Gastroesophageal sphincter (tissue), 4 donors: Measurements from ENCODE around the gene POT1. TPM values are rescaled to one million over a fixed set of nuclear protein-coding genes. Genes with fewer than 3 reads are reported as not detected.

Source experiments
- ATAC-seq: fragments of 150-250 bp; one replicate; pipeline ENCODE4 v1.9.1; 2016; ENCODE audit warnings: mild to moderate bottlenecking, moderate library complexity
- H3K27ac ChIP-seq, 4 donors: fragments of 200-600 bp; sonication (generic) in 3 of 4; 1 replicate in 3 of 4; 2 replicates in 1 of 4; pipeline ENCODE4 v1.5.1; 2016 to 2019
- H3K27me3 ChIP-seq: fragments of 200-600 bp; sonication (generic); one replicate; pipeline ENCODE4 v1.5.1; 2019
- H3K36me3 ChIP-seq, 2 donors: fragments of 200-600 bp; sonication (generic); one replicate each; pipeline ENCODE4 v1.5.1; 2019; ENCODE audit warnings: control low read depth in 1 of 2
- H3K4me1 ChIP-seq, 3 donors: fragments of 200-600 bp; sonication (generic); 1 replicate in 2 of 3; 2 replicates in 1 of 3; pipeline ENCODE4 v1.5.1; 2016 to 2019; ENCODE audit warnings: control low read depth in 2 of 3
- H3K4me3 ChIP-seq, 2 donors: fragments of 200-600 bp; sonication (generic); one replicate each; pipeline ENCODE4 v1.5.1; 2019; ENCODE audit warnings: mild to moderate bottlenecking in 1 of 2, moderate library complexity in 1 of 2
- H3K9me3 ChIP-seq, 3 donors: fragments of 200-600 bp; sonication (generic); one replicate each; pipeline ENCODE4 v1.5.1; 2017 to 2019; ENCODE audit warnings: control low read depth in 2 of 3
- CTCF ChIP-seq, 4 experiments: fragments of 200-600 bp in 2 of 4; fragments of 450-650 bp in 2 of 4; sonication (generic) in 1 of 4; IDR thresholded peaks; one replicate each; pipeline ENCODE4 v1.5.1; 2017 to 2019; ENCODE audit warnings: antibody characterized with exemption in 4 of 4, mild to moderate bottlenecking in 2 of 4, moderate library complexity in 2 of 4
- EP300 ChIP-seq: sonication (generic); formaldehyde crosslinking; IDR thresholded peaks from one replicate; pipeline ENCODE4 v1.6.1; 2017; ENCODE audit warnings: antibody characterized with exemption, mild to moderate bottlenecking
- POLR2A ChIP-seq, 2 donors: fragments of 450-650 bp; IDR thresholded peaks; one replicate each; pipeline ENCODE4 v1.6.1; 2017; ENCODE audit warnings: antibody characterized with exemption in 2 of 2, mild to moderate bottlenecking in 2 of 2, moderate library complexity in 1 of 2
- POLR2AphosphoS5 ChIP-seq: sonication (generic); formaldehyde crosslinking; IDR thresholded peaks from one replicate; pipeline ENCODE4 v1.6.1; 2017; ENCODE audit warnings: antibody characterized with exemption
- WGBS, 2 donors: methylation state at CpG; one replicate each; pipeline ENCODE4 v1.1.5; 2018; ENCODE audit warnings: low coverage in 1 of 2; 5-methylcytosine and 5-hydroxymethylcytosine counted together
- total RNA-seq, 4 donors: library from RNA; depleted of rRNA; stranded (reverse); fragments of >200 nt; gene quantifications; one replicate each; pipeline ENCODE4 v1.1.0, GENCODE V29; 2016

The POT1 gene
- total RNA-seq, 4 donors from 2014 or later = 17.9 to 32.7 (median 25.6) TPM

DNA sequence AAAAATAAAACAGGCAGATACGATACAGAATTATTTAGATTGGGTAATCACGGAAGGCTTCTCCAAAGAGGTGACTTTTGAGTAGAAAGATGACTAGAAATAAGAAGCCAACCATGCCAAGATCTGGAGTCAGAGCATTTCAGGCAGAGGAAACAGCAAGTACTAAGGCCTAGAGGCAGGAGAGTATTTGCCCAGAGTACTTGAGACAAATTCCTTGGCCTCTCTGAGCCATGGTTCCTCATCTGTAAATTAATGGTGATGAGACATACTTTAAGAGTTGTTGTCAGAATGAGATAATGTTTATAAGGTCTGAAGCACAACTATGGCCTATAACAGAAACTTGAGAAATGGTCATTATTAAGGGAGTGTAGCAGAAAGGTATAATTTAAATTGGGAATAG lies 148.2 kb downstream of the POT1 start:
- Histone ChIP-seq H3K4me1 (no peaks in the 10 kb centered on the region), H3K27ac (no peak overlapping the region), H3K36me3 (no peaks in the 10 kb centered on the region), H3K27me3 (no peaks in the 10 kb centered on the region), H3K9me3 (no peaks in the 10 kb centered on the region), H3K4me3 (no peak overlapping the region)
- TF ChIP-seq CTCF (IDR thresholded peaks at IDR 0.05) (no peak), EP300 (no peak), POLR2AphosphoS5 (no peak), POLR2A (IDR thresholded peaks at IDR 0.05) (no peak)
- WGBS, 2 donors = 95 to 100% methylated on average over 1 to 2 of the region's 2 CpGs
- ATAC-seq = no peak

DNA sequence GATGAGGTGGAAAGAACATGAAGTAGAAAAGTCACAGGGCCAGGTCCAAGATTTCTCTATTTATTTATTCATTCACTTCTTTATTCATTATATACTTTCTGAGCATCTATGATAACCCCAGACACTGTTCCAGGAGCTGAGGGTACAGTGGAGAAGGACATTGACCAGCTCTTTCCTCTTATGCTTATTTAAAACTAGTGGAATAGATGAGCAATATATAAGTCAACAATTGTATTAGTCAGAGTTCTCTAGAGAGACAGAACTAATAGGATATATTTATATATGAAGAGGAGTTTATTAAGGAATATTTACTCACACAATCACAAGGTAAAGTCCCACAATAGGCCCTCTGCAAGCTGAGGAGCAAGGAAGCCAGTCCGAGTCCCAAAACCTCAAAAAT lies 149.0 kb downstream of the POT1 start:
- H3K27me3 ChIP-seq = no peaks in the 10 kb centered on the region
- no peaks in the 10 kb centered on the region for H3K36me3 ChIP-seq
- no peak for ATAC-seq
- H3K9me3 ChIP-seq = no peaks in the 10 kb centered on the region
- TF ChIP-seq POLR2A (IDR thresholded peaks at IDR 0.05) (no peak), EP300 (no peak), CTCF (IDR thresholded peaks at IDR 0.05) (no peak), POLR2AphosphoS5 (no peak)
- 100% methylated on average over 1 of the region's 1 CpG; no CpG with 5 or more reads in 1 of the 2 donors for WGBS, 2 donors
- H3K4me1 ChIP-seq = no peaks in the 10 kb centered on the region
- no peak overlapping the region for H3K4me3 ChIP-seq
- no peak overlapping the region for H3K27ac ChIP-seq

DNA sequence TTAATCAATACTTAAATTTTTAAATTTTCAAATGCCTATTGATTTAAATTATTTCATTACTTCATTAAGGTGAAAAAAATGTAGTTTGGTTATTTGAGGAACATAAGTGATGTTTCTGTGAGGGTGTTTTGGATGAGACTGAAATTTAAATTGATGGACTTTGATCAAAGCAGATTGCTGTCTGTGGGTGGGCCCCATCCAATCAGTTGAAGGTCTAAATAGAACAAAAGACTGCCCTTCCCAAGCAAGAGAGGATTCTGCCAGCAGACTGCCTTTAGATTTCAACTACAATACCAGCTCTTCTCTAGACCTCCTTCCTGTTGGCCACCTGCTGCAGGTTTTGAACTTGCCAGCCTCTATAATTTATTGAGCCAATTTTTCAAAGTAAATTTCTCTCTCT lies 149.6 kb downstream of the POT1 start:
- ATAC-seq = no peak
- TF ChIP-seq POLR2AphosphoS5 (no peak), EP300 (no peak), CTCF (IDR thresholded peaks at IDR 0.05) (no peak), POLR2A (IDR thresholded peaks at IDR 0.05) (no peak)
- H3K4me3 ChIP-seq = no peak overlapping the region

GRCh38 chr7:124779620-124780019 lies 150.0 kb downstream of the POT1 start:
- no peak for ATAC-seq
- H3K4me3 ChIP-seq = no peak overlapping the region
- no peaks in the 10 kb centered on the region for H3K36me3 ChIP-seq
- no peak overlapping the region for H3K27ac ChIP-seq
- no peak for TF ChIP-seq CTCF (IDR thresholded peaks at IDR 0.05)
- TF ChIP-seq POLR2AphosphoS5 = no peak
- TF ChIP-seq EP300 = no peak
- TF ChIP-seq POLR2A (IDR thresholded peaks at IDR 0.05) = no peak
- no peaks in the 10 kb centered on the region for H3K9me3 ChIP-seq
- H3K27me3 ChIP-seq = no peaks in the 10 kb centered on the region
- H3K4me1 ChIP-seq = no peaks in the 10 kb centered on the region

More for the DNA sequence above, 149.6 kb downstream of the POT1 start:
- Histone ChIP-seq H3K9me3 (no peaks in the 10 kb centered on the region), H3K4me1 (no peaks in the 10 kb centered on the region), H3K36me3 (no peaks in the 10 kb centered on the region), H3K27me3 (no peaks in the 10 kb centered on the region), H3K27ac (no peak overlapping the region)

DNA sequence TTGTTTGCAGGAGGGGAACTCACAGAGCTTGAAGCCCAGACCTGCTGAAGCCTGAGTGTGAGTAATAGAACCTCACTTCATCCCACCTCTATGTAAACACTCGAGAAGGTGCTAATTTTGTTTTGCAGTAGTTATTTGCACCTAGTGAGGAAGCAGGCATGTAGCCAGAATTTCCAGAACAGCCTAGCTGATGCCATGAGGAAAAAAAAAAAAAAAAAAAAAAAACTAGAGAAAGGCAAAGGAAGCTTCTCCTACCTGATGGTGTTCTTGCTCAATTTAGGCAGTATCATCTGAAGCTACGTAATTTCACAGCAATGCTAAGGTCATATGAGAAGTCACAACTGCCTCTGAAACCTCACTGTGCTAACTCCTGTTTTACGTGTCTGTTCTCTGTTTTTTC lies 150.4 kb downstream of the POT1 start:
- no peaks in the 10 kb centered on the region for H3K36me3 ChIP-seq

More for the DNA sequence above, 150.4 kb downstream of the POT1 start:
- no peak for ATAC-seq
- WGBS, 2 donors = 59 to 62% methylated on average over 3 of the region's 3 CpGs
- Histone ChIP-seq H3K4me3 (no peak overlapping the region), H3K9me3 (no peaks in the 10 kb centered on the region), H3K27me3 (no peaks in the 10 kb centered on the region), H3K27ac (no peak overlapping the region), H3K4me1 (no peaks in the 10 kb centered on the region)
- TF ChIP-seq POLR2A (IDR thresholded peaks at IDR 0.05) (no peak), CTCF (IDR thresholded peaks at IDR 0.05) (no peak), POLR2AphosphoS5 (no peak), EP300 (no peak)
